SW 1271 (cell line): ENCODE data around the gene C17orf67.
A peak's percentile ranks its signal among the peaks of the same experiment; 100 is the strongest.

ENCODE experiments used
- DNase-seq, 2 experiments: peaks; one replicate each; lab custom pipeline; 2025; lab: John Stamatoyannopoulos, UW

The C17orf67 gene

DNA sequence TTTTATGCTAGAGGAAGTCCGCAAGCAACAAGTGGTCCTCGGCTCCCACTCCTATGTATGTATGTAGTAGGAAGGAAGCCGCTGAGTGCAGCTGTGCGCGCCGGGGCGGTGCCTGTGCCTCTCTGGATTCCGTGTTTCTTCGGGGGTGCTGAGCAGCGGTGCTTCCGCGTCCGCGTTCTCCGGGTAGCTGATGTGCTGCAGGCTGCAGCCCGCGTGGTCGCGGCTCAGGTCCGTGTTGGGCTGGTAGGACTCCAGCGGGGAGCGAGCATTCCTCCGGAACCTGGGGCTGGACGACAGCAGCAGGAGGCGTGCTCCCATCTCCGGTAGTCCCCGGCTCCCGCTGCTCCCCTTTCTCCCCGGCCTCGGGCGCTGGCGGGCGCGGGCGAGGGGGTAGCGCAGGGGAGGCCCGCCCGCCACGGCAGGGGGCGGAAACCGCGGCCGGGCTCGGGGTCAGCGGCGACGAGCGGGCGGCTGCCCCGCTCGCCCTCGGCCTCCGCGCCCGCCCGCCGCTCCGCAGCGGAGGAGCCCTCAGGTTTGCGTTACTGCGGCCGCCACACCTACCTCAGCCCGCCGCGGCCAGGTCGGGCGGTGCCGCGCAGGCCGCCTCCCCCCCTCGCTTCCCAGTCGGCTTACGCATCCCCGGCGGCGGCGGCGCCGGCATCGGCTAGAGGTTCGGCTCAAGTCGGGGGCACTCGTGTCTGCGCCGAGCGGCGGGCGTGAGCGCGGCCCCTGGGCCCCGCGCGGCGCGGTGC, 487 bp downstream of the C17orf67 start:
- DNase-seq: peak in 1 of 2 experiments; percentile 83

GRCh38 chr17:56832446-56832845, 1.3 kb downstream of the C17orf67 start:
- no peak for DNase-seq

DNA sequence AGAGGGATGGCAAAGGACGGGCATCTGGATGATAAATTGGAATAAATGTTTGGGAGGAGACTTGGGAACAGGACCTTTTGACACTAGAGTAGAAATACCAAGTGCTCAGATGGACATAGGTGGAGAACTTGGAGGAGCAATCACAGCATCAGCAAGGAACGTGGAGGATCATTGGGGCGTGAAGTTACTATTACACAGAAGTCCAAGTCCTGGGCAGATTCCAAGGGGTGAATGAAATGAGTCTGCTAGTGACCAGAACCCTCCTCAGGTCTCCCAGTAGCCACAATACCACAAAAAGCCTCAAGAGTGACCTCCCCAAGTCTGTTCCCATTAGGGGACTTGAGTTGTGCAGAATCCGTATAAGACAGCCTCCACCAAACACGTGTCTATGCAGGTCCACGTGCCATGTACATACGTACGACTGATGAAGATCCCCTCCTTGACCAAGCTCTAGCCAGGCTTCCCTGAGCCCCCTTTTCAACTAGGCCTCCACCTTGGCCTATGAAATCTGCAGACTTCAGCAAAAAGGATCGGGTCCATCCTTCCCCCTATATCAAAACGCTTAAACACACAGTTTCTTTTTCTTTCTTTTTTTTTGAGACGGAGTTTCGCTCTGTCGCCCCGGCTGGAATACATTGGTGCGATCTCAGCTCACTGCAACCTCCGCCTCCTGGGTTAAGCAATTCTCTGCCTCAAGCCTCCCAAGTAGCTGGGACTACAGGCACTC, 2.2 kb downstream of the C17orf67 start:
- DNase-seq: no peak

GRCh38 chr17:56830726-56831368, 2.9 kb downstream of the C17orf67 start:
- DNase-seq: no peak

GRCh38 chr17:56826611-56827414, 6.9 kb downstream of the C17orf67 start:
- DNase-seq: no peak

DNA sequence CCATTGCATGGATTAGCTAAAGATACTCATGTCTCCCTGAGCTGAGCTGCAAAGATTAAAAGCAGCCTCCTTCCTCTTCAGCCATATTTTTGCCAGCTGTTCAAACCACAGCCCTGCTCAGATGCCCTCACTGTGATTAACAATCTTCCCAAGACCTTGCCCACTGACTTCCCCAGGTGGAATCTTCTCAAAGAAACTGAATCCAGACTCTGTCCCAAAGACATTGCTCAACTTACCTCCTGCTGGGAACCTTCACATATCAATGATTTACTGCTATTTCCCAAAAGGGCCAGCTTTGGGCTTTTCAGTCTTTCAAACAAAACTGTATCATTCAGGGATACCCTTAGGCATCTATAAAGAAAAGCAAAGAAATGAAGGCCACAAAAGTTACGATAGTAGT, 9.2 kb downstream of the C17orf67 start:
- no peak for DNase-seq

DNA sequence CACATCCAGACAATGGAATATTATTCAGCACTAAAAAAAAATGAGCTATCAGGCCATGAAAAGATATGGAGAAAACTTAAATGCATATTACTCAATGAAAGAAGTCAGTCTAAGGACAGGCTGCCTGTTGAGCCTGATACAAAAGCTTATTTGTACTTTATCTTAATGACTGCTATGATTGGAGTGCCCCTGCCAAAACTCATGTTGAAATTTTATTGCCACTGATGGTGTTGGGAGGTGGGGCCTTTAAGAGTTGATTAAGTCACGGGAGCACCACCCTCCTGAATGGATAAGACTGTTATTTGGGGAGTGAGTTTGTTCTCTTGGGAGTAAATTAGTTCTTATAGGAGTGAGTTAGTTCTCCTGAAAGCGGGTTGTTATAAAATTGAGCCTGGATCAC, 9.9 kb downstream of the C17orf67 start:
- DNase-seq: no peak

DNA sequence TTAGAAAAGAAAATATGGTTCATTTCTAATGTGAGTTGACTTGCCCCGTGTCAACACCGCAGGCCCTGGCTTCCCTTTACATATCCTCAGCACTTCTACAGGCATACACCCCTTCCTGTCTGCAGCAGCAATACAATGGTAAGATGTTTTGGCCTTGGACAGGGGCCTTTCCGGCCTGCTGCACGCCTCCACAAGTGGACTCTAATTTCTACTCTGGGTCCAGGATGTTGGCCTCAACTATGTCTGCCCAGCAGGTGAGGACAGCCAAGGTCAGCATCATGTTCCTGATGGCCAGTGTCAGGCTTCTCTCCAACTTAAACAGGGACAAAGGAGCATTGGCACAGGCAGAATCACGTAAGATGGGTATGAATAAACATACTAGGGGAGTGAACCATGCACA, 11.0 kb downstream of the C17orf67 start:
- DNase-seq: no peak

DNA sequence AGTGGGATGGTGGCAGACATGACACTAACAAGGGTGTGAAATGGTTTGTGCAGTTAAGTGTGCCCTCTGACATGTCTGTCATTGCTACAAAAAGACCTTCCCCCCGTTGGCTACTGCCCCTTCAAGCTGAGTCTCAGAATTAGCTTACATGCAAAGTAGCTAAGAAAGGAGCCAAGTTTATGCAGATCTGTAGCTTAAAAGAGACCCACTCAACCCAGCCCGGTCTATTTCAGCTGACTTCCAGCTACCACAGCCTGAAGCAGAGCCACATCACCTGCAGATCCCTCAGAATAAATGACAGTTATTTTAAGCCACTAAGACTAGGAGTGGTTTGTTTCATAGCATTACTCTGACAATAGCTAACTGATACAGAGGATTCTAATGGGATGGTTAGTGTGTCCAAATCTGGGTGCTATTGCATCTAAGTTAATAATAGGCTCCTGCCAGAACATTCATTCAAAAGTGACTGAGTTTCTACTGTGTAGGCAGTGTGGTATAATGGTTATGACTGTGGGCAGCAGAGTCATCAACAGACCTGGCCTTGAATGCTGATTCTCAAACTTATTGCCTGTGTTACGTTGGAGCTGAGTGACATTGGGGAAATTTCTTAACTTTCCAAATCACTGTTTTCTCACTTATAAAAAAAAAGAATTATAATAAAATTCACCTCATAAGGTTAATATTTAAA, 11.7 kb downstream of the C17orf67 start:
- DNase-seq: no peak

GRCh38 chr17:56820207-56820606, 13.5 kb downstream of the C17orf67 start:
- no peak for DNase-seq

DNA sequence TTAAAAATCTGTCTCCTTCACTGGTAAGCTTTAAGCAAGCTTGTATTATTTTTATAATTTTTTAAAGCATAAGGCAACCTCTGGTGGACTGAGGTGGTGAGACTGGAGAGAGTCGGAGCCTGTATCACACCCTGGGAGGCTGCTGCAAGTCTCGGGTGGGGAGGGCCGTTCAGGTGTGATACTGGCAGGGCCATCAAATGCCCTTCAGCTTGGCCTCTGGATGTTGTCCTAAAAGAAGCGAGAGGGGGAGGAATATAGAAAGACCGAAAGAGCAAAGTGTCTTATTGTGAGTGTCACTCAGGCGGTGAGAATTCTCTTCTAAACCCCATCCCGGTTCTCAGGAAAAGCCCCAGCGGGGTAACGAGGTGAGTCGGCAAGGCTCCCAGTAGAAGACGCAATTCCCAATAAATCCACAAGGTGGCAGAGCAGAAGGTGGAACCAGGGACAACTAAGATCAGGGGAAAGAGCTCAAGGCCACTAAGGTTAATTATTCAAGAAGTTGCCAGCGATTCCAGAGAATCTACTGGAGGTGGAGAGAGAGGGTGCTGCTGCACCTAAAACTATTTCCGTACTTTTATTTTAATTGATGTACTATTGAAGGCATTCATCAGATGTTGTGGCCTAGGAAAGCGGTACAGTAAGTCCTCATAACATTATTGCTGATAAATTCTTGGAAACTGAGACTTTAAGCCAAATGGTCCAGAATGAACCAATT, 14.1 kb downstream of the C17orf67 start:
- peak; percentile 31 to 80 for DNase-seq

GRCh38 chr17:56819030-56819429, 14.7 kb downstream of the C17orf67 start:
- DNase-seq: no peak

DNA sequence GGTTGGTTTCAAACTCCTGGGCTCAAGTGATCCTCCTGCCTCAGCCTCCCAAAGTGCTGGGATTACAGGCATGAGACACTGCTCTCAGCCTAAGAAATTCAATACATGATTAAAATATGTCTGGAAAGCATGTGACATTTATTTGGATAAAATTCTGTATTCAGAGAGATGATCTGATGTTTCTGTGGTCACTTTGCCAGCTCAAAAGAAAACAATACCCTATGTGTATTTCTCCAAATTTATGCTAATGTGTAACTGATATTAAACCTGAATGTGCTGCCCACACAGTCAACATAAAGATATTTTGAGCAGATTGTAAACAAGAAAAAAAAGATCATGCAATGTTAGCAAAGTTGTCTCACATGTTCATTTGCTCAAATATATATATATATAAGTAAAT, 16.7 kb downstream of the C17orf67 start:
- no peak for DNase-seq

- DNase-seq: no peak
These were observed 18.0 kb downstream of the C17orf67 start for GRCh38 chr17:56815711-56816110.

GRCh38 chr17:56812901-56813388, 20.8 kb downstream of the C17orf67 start:
- DNase-seq: no peak

GRCh38 chr17:56810891-56811775, 22.6 kb downstream of the C17orf67 start:
- DNase-seq: no peak

GRCh38 chr17:56810343-56810742, 23.4 kb downstream of the C17orf67 start:
- no peak for DNase-seq

DNA sequence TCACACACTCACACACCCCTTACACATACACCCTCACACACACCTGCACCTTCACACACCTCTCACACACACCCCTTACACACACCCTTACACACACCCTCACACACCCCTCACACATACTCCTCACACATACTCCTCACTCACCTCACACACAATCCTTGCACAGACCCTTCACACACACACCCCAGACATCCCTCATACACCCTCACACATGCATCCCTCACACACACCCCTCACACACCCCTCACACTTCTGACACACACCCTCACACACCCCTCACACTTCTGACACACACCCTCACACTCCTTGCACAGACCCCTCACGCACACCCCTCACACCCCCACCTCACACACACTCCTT, 23.9 kb downstream of the C17orf67 start:
- no peak for DNase-seq

DNA sequence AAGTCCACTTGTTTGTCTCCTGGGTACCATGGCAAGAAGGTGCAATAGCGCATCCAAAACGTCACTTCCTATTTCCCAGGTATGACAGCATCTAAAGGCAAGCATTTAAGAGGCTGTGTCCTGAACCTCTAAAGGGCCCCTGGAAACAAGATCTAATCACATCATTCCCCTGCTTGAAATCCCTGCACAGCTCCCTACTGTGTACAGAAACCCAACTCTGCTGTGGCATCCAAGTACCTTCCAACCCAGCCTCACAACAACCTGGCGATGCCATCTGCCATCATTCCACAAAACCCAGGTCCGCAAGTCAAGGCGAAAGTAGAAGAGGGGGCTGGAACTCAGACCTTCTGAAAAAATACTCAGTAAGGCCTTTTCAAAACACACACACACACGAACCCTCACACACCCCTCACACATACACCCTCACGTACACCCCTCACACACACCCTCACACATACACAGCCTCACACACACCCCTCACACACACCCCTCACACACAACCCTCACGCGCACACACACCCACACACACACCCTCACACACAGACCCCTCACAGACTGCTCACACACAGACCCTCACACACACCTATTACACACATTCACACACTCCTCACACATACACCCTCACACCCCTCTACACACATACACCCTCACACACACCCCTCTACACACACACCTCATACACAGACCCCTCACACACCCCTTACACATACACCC, 24.5 kb downstream of the C17orf67 start:
- DNase-seq: no peak
